Ishikawa (cell line): Measurements from ENCODE around the gene ACTN3.
A peak's percentile ranks its signal among the peaks of the same experiment; 100 is the strongest.

Source experiments
- CEBPB ChIP-seq: IDR thresholded peaks from 2 replicates; pipeline ENCODE4 v1.6.1; 2012
- CREB1 ChIP-seq: IDR thresholded peaks from 2 replicates; pipeline ENCODE4 v1.6.1; 2012; ENCODE audit warnings: low read depth
- EGR1 ChIP-seq: IDR thresholded peaks from 2 replicates; pipeline ENCODE4 v1.6.1; 2012
- EP300 ChIP-seq: IDR thresholded peaks from 2 replicates; pipeline ENCODE4 v1.6.1; 2012; ENCODE audit warnings: borderline replicate concordance
- FOXM1 ChIP-seq: IDR thresholded peaks from 2 replicates; pipeline ENCODE4 v1.6.1; 2012; ENCODE audit warnings: low read depth, borderline replicate concordance
- NFIC ChIP-seq: IDR thresholded peaks from 2 replicates; pipeline ENCODE4 v1.6.1; 2012
- RAD21 ChIP-seq: IDR thresholded peaks from 2 replicates; pipeline ENCODE4 v1.6.1; 2012; ENCODE audit warnings: low read depth
- TAF1 ChIP-seq: IDR thresholded peaks from 2 replicates; pipeline ENCODE4 v1.6.1; 2012; ENCODE audit warnings: low read depth, mild to moderate bottlenecking
- TCF12 ChIP-seq: IDR thresholded peaks from 2 replicates; pipeline ENCODE4 v1.6.1; 2012; ENCODE audit warnings: low read depth
- TEAD4 ChIP-seq: IDR thresholded peaks from 2 replicates; pipeline ENCODE4 v1.6.1; 2012
- YY1 ChIP-seq: IDR thresholded peaks from 2 replicates; pipeline ENCODE4 v1.6.1; 2012; ENCODE audit warnings: low read depth
- ZBTB7A ChIP-seq: IDR thresholded peaks from 2 replicates; pipeline ENCODE4 v1.6.1; 2012; ENCODE audit warnings: low read depth
- TF ChIP-seq, protein P1 (sequence below): IDR thresholded peaks from 2 replicates; pipeline ENCODE4 v1.6.1; 2012; ENCODE audit warnings: low read depth, mild to moderate bottlenecking
- TF ChIP-seq, protein P2 (sequence below): IDR thresholded peaks from 2 replicates; pipeline ENCODE4 v1.6.1; 2012
- TF ChIP-seq, protein P3 (sequence below): IDR thresholded peaks from 2 replicates; pipeline ENCODE4 v1.6.1; 2012

Gene ACTN3

DNA sequence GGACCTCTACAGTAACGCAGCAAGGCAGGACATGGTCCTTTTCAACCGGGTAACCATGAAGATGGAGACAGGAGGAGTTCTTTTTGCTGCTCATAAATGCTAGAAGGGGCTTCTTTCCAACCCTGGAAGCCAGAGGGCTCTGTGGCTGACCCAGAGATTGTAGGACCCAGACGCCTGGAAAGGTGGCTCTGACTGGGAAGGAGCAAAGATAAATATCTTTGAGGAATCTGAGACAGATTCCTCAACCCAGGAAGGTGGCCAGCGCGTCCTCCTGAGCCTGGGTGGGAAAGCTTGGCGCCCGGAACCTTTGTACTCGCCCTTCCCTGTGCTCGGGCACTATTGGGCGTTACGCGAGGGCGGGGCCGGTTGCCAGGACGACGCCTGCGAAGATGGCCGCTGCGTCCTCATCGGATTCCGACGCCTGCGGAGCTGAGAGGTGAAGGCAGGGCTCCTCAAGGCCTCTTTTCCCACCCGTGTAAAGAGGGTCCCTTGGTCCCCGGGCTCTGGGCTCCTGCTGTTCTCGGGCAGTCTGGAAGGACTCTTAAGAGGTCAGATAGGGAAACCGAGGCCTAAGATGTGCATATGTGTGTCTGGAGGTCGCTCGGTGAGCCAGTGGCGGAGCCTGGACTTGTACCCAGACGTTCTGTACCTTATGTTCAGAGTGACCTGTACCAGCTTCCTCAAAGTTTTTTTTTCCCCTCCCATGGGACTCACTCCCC is 36.3 kb upstream of the ACTN3 start, which contains the start of gene BBS1:
Gene BBS1, plus strand, starts transcription at position 365 of the 719 bp plus-strand sequence. Its CDS starts 25 bp downstream, at position 390.
- peak; percentile 97 for TF ChIP-seq TAF1
- TF ChIP-seq EGR1 = 0 out of 2 replicates have a peak, but pooled peaks have one; percentile 15
- 0 out of 2 replicates have a peak, but pooled peaks have one; percentile 19 for TF ChIP-seq TEAD4
- no peak for TF ChIP-seq EP300
- no peak for TF ChIP-seq ZBTB7A
- no peak for TF ChIP-seq FOXM1
- TF ChIP-seq CREB1 = no peak
- TF ChIP-seq, protein P1, sequence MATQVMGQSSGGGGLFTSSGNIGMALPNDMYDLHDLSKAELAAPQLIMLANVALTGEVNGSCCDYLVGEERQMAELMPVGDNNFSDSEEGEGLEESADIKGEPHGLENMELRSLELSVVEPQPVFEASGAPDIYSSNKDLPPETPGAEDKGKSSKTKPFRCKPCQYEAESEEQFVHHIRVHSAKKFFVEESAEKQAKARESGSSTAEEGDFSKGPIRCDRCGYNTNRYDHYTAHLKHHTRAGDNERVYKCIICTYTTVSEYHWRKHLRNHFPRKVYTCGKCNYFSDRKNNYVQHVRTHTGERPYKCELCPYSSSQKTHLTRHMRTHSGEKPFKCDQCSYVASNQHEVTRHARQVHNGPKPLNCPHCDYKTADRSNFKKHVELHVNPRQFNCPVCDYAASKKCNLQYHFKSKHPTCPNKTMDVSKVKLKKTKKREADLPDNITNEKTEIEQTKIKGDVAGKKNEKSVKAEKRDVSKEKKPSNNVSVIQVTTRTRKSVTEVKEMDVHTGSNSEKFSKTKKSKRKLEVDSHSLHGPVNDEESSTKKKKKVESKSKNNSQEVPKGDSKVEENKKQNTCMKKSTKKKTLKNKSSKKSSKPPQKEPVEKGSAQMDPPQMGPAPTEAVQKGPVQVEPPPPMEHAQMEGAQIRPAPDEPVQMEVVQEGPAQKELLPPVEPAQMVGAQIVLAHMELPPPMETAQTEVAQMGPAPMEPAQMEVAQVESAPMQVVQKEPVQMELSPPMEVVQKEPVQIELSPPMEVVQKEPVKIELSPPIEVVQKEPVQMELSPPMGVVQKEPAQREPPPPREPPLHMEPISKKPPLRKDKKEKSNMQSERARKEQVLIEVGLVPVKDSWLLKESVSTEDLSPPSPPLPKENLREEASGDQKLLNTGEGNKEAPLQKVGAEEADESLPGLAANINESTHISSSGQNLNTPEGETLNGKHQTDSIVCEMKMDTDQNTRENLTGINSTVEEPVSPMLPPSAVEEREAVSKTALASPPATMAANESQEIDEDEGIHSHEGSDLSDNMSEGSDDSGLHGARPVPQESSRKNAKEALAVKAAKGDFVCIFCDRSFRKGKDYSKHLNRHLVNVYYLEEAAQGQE = no peak
- TF ChIP-seq, protein P2, sequence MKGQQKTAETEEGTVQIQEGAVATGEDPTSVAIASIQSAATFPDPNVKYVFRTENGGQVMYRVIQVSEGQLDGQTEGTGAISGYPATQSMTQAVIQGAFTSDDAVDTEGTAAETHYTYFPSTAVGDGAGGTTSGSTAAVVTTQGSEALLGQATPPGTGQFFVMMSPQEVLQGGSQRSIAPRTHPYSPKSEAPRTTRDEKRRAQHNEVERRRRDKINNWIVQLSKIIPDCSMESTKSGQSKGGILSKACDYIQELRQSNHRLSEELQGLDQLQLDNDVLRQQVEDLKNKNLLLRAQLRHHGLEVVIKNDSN = 0 out of 2 replicates have a peak, but pooled peaks have one; percentile 48
- no peak for TF ChIP-seq NFIC
- TF ChIP-seq TCF12 = peak; percentile 71; the same call in 1 of the 2 replicates
- TF ChIP-seq, protein P3, sequence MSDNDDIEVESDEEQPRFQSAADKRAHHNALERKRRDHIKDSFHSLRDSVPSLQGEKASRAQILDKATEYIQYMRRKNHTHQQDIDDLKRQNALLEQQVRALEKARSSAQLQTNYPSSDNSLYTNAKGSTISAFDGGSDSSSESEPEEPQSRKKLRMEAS = peak; percentile 60
- TF ChIP-seq CEBPB = no peak
- peak; percentile 97 for TF ChIP-seq YY1
- 0 out of 2 replicates have a peak, but pooled peaks have one; percentile 18 for TF ChIP-seq RAD21

DNA sequence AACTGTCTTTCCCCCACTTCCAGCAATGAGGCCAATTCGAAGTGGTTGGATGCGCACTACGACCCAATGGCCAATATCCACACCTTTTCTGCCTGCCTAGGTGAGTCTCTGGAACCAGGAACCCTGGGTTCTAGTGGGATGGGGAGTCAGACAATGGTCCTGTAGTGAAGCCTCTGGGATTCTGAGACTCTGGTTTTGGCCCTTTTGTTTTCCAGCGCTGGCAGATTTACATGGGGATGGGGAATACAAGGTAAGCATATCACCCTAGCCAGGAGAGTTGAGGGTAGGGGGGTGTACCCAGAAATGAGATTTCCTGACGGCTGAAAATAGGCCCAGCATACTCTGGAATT is 35.7 kb upstream of the ACTN3 start:
- TF ChIP-seq CREB1 = no peak
- TF ChIP-seq, protein P3 = no peak
- no peak for TF ChIP-seq CEBPB
- TF ChIP-seq TEAD4 = no peak
- TF ChIP-seq, protein P1 = no peak
- TF ChIP-seq EGR1 = no peak
- TF ChIP-seq RAD21 = no peak
- no peak for TF ChIP-seq EP300
- no peak for TF ChIP-seq YY1
- TF ChIP-seq TCF12 = no peak
- TF ChIP-seq, protein P2 = no peak
- TF ChIP-seq NFIC = no peak
- TF ChIP-seq TAF1 = no peak
- TF ChIP-seq ZBTB7A = no peak
- TF ChIP-seq FOXM1 = no peak

DNA sequence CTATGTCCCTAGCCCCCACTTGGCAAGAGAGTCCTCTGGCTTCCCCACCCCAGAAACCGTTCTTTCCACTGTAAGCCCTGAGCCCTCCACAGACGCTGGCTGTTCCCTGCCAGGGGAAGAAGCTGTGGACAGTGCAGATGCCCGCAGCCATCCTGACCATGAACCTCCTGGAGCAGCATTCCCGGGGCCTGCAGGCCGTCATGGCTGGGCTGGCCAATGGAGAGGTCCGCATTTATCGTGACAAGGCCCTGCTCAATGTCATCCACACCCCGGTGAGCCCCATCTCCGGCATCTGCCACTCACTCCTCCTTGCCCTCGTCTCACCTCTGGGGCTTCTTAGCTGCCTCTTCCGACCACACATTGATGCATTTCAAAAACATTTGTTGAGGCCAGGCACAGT is 23.1 kb upstream of the ACTN3 start:
- no peak for TF ChIP-seq EGR1

DNA sequence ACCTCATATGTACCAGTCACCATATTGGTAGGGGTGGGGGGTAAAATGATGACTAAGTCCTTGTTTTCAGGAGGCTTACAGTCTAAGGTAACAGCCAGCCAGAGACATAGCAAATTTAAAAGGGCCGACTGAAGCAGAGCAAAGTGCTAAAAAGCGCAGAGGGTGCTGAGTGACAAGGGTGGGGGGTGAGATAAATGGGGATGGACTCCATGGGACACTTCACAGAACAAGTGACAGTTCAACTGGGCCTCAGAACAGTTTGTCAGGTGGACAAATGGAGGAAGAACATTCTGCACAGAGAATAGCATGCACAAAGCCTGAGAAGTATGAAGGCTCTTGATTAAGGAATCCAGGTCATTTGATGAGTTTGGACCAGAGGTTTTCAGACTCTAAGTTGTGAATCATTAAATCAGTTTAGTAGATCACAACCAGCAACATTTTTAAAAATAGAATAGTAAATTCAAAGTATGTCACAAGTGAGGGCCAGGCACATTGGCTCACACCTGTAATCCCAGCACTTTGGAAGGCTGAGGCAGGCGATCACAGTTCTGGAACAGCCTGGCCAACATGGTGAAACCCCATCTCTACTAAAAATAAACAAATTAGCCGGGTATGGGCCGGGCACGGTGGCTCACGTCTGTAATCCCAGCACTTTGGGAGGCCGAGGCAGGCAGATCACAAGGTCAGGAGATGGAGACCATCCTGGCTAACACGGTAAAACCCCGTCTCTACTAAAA is 22.2 kb upstream of the ACTN3 start:
- TF ChIP-seq YY1 (no peak), ZBTB7A (no peak), RAD21 (no peak)

DNA sequence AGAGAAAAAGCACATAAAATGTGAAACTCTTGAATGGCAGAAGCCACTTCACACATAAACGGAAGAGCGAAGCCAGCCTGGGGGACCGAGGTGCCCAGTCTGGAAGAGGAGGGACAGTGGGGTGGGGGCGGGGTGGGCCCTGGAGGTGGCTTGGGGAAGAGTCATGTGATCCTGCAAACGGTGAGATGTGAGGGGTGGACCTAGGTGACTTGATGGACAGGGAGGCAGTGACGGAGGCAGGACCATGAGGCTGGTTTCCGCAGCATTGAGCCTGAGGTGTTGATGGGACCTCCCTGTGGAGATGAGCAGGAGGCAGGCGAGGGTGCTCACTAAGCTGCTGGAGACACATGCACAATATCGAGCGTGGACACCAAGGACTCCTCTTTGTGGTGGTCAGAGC is 17.6 kb upstream of the ACTN3 start:
- TF ChIP-seq RAD21 = no peak
- no peak for TF ChIP-seq ZBTB7A
- TF ChIP-seq YY1 = no peak

DNA sequence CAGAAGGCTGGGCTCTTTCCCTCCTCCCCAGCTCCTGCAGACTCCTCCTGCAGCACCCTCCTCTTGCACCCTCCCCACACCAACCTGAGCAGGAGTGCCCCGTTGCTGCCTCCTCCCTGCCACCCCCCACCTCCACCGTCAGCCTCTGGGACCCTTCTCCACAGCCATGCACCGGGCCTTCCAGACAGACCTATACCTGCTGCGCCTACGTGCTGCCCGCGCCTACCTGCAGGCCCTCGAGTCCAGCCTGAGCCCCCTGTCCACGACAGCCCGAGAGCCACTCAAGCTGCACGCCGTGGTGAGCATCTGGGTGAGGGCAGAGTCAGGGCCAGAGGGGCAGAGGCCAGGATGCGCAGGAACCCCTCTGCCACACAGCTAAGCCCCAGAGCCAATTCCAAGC is 17.0 kb upstream of the ACTN3 start:
- TF ChIP-seq ZBTB7A (no peak), EP300 (no peak), RAD21 (no peak), NFIC (no peak), CREB1 (no peak), TCF12 (no peak), CEBPB (no peak), TAF1 (no peak), FOXM1 (no peak), YY1 (no peak), EGR1 (no peak)
- TF ChIP-seq, protein P2 = no peak
- TF ChIP-seq, protein P1 = no peak
- TF ChIP-seq, protein P3 = no peak
